Natural killer cell (primary cell): ENCODE data around the gene NT5E. TPM values are rescaled to one million over a fixed set of nuclear protein-coding genes. Genes with fewer than 3 reads are reported as not detected.

ENCODE experiments used
- ATAC-seq, 3 donors: fragments of 150-1000 bp in 2 of 3; fragments of 200-7000 bp in 1 of 3; cut with Tn5 transposase; 1 replicate in 1 of 3; 2 replicates in 2 of 3; pipeline ENCODE4 v1.10.0; 2021; ENCODE audit warnings: mild to moderate bottlenecking in 2 of 3, moderate library complexity in 2 of 3
- DNase-seq, 2 donors: peaks; one replicate each; pipeline versions ENCODE4 v3.0.0 to v3.0.0-alpha.2; 2013 to 2021; ENCODE audit warnings: mixed read lengths in 1 of 2
- H3K27ac ChIP-seq: one replicate; pipeline ENCODE4 v1.5.1; 2013; ENCODE audit warnings: mild to moderate bottlenecking, low read length
- H3K27me3 ChIP-seq: one replicate; pipeline ENCODE4 v1.6.1; 2013; ENCODE audit warnings: low read length; ENCODE audit not compliant: control insufficient read depth, insufficient read depth
- H3K36me3 ChIP-seq: one replicate; pipeline ENCODE4 v1.6.1; 2013; ENCODE audit warnings: low read length; ENCODE audit not compliant: control insufficient read depth, insufficient read depth
- H3K4me1 ChIP-seq: one replicate; pipeline ENCODE4 v1.6.1; 2013; ENCODE audit warnings: low read length; ENCODE audit not compliant: control insufficient read depth, insufficient read depth
- H3K4me3 ChIP-seq: one replicate; pipeline ENCODE4 v1.5.1; 2013; ENCODE audit warnings: low read length
- H3K9me3 ChIP-seq: one replicate; pipeline ENCODE4 v1.6.1; 2013; ENCODE audit warnings: low read length; ENCODE audit not compliant: control insufficient read depth, insufficient read depth
- H3K27ac Mint-ChIP-seq, 2 donors: one replicate each; pipeline ENCODE4 v1.8.0; 2022; ENCODE audit warnings: mild to moderate bottlenecking in 2 of 2, mixed read lengths in 2 of 2, moderate library complexity in 1 of 2
- H3K27me3 Mint-ChIP-seq, 2 donors: one replicate each; pipeline ENCODE4 v1.8.0; 2022; ENCODE audit warnings: low read depth in 2 of 2, mixed read lengths in 2 of 2
- H3K36me3 Mint-ChIP-seq: one replicate; pipeline ENCODE4 v1.8.0; 2022; ENCODE audit warnings: mixed read lengths
- H3K4me1 Mint-ChIP-seq, 2 donors: one replicate each; pipeline ENCODE4 v1.8.0; 2022; ENCODE audit warnings: mixed read lengths in 2 of 2
- H3K4me3 Mint-ChIP-seq: one replicate; pipeline ENCODE4 v1.8.0; 2022; ENCODE audit warnings: mild to moderate bottlenecking, moderate library complexity, mixed read lengths
- H3K9me3 Mint-ChIP-seq, 2 donors: one replicate each; pipeline ENCODE4 v1.8.0; 2022; ENCODE audit warnings: mixed read lengths in 2 of 2
- CTCF ChIP-seq: fragments of 200-600 bp; IDR thresholded peaks from one replicate; pipeline ENCODE4 v1.8.0; 2022; ENCODE audit warnings: antibody characterized with exemption
- WGBS: methylation state at CpG from one replicate; pipeline ENCODE4 v1.1.7; 2013; ENCODE audit warnings: missing lambda C conversion rate; ENCODE audit not compliant: insufficient coverage; 5-methylcytosine and 5-hydroxymethylcytosine counted together
- intact Hi-C: fragments of 100-400 bp; cut with micrococcal nuclease; formaldehyde crosslinking; loops from one replicate; pipeline ENCODE4 v1.14.2; 2022
- total RNA-seq, 4 donors: library from RNA; stranded (reverse); fragments of 120-200 nt in 1 of 4; gene quantifications; one replicate each; pipeline versions ENCODE4 v1.2.3 to v1.2.4, GENCODE V29; 2013 to 2022

Gene NT5E
- total RNA-seq, 3 donors from 2014 or later (not counting 1 experiment from before 2014, with no cell fraction given) = 0.57 to 0.70 TPM; not detected in 1

- TF ChIP-seq CTCF = no peak
- peaks cover 21% of the 10 kb centered on the region for H3K27me3 ChIP-seq
- no peak overlapping the region for H3K27ac ChIP-seq
- no peak overlapping the region for H3K4me3 Mint-ChIP-seq
- intact Hi-C loops = no loop called here
- no peaks in the 10 kb centered on the region for H3K9me3 Mint-ChIP-seq
- H3K36me3 Mint-ChIP-seq = no peaks in the 10 kb centered on the region
- peaks cover 47 to 77% of the 10 kb centered on the region in 2 donors for H3K27me3 Mint-ChIP-seq
- no peaks in the 10 kb centered on the region for H3K9me3 ChIP-seq
- WGBS = 11% methylated on average over 2 of the region's 2 CpGs
- no peak for DNase-seq
- peak overlapping the region in 1 of 2 donors; percentile 6 for H3K27ac Mint-ChIP-seq
- peaks cover 29% of the 10 kb centered on the region for H3K4me1 ChIP-seq
- peaks cover 50 to 52% of the 10 kb centered on the region in 2 donors for H3K4me1 Mint-ChIP-seq
- no peak overlapping the region for H3K4me3 ChIP-seq
- ATAC-seq = peak in 2 of 3 donors; percentile 15 to 43
- H3K36me3 ChIP-seq = no peaks in the 10 kb centered on the region
These were observed 15.9 kb downstream of the NT5E start for GRCh38 chr6:85465762-85466161.

- ATAC-seq (no peak), DNase-seq (no peak)
- Mint-ChIP-seq H3K4me1 (peaks cover 26% of the 10 kb centered on the region in 2 donors), H3K9me3 (no peaks in the 10 kb centered on the region), H3K27me3 (peaks cover 37 to 68% of the 10 kb centered on the region in 2 donors), H3K27ac (no peak overlapping the region), H3K4me3 (no peak overlapping the region), H3K36me3 (no peaks in the 10 kb centered on the region)
- Histone ChIP-seq H3K9me3 (no peaks in the 10 kb centered on the region), H3K27me3 (peaks cover 20% of the 10 kb centered on the region), H3K4me3 (no peak overlapping the region), H3K27ac (no peak overlapping the region), H3K36me3 (no peaks in the 10 kb centered on the region), H3K4me1 (peaks cover 8% of the 10 kb centered on the region)
- intact Hi-C loops = no loop called here
- TF ChIP-seq CTCF = no peak
These were observed 18.4 kb downstream of the NT5E start for GRCh38 chr6:85468326-85468725.

- no peaks in the 10 kb centered on the region for H3K36me3 ChIP-seq
- H3K27ac Mint-ChIP-seq = no peak overlapping the region
- peaks cover 32 to 67% of the 10 kb centered on the region in 2 donors for H3K27me3 Mint-ChIP-seq
- H3K36me3 Mint-ChIP-seq = no peaks in the 10 kb centered on the region
- no peak overlapping the region for H3K27ac ChIP-seq
- H3K4me1 ChIP-seq = peaks cover 8% of the 10 kb centered on the region
- peaks cover 17 to 19% of the 10 kb centered on the region in 2 donors for H3K4me1 Mint-ChIP-seq
- DNase-seq (no peak), ATAC-seq (no peak)
- no peaks in the 10 kb centered on the region for H3K9me3 Mint-ChIP-seq
- intact Hi-C loops = no loop called here
- TF ChIP-seq CTCF = no peak
- no peak overlapping the region for H3K4me3 Mint-ChIP-seq
- H3K27me3 ChIP-seq = peaks cover 17% of the 10 kb centered on the region
- WGBS = 60% methylated on average over 2 of the region's 2 CpGs
- no peak overlapping the region for H3K4me3 ChIP-seq
- H3K9me3 ChIP-seq = no peaks in the 10 kb centered on the region
These were observed 19.6 kb downstream of the NT5E start for GRCh38 chr6:85469276-85470022.

- Histone ChIP-seq H3K4me3 (no peak overlapping the region), H3K27me3 (peaks cover 17% of the 10 kb centered on the region), H3K36me3 (no peaks in the 10 kb centered on the region), H3K27ac (no peak overlapping the region), H3K4me1 (peaks cover 8% of the 10 kb centered on the region), H3K9me3 (no peaks in the 10 kb centered on the region)
- DNase-seq = no peak
- no peak for ATAC-seq
- no peak for TF ChIP-seq CTCF
- H3K9me3 Mint-ChIP-seq = no peaks in the 10 kb centered on the region
- no peak overlapping the region for H3K4me3 Mint-ChIP-seq
- no peak overlapping the region for H3K27ac Mint-ChIP-seq
- 68% methylated on average over 2 of the region's 2 CpGs for WGBS
- H3K36me3 Mint-ChIP-seq = no peaks in the 10 kb centered on the region
- H3K4me1 Mint-ChIP-seq = peaks cover 11 to 13% of the 10 kb centered on the region in 2 donors
- peaks cover 26 to 61% of the 10 kb centered on the region in 2 donors for H3K27me3 Mint-ChIP-seq
- intact Hi-C loops = no loop called here
These were observed 20.1 kb downstream of the NT5E start for GRCh38 chr6:85470023-85470410.
